Cardiac septum (tissue), 1 donor: Measurements from ENCODE around the gene SLC7A8. TPM values are rescaled to one million over a fixed set of nuclear protein-coding genes. Genes with fewer than 3 reads are reported as not detected.
"Not testable (repeated sequence)": the region's sequence is repeated elsewhere in the genome, so short reads cannot be mapped to it uniquely, and the experiment has no call there.

ENCODE experiments used
- DNase-seq: peaks from one replicate; pipeline ENCODE4 v3.0.0-alpha.2; 2020; ENCODE audit warnings: low spot score
- intact Hi-C: fragments of 100-400 bp; cut with DNase I; formaldehyde crosslinking; loops from one replicate; pipeline ENCODE4 v1.14.0; 2022
- long read RNA-seq: library from polyadenylated mRNA; unstranded; transcript quantifications from one replicate; pipeline ENCODE4 v2.0.0, GENCODE V29; 2021
- total RNA-seq: library from RNA; stranded (reverse); fragmentation: NEBNext Ultra II Directional; extraction: Animal tissue kit (Norgen Biotek cat#: 25700); gene quantifications from one replicate; pipeline ENCODE4 v1.2.1, GENCODE V29; 2021
- donor health status: DM: no; HTN: no; CAD: no.

The SLC7A8 gene
- 4.4 TPM for total RNA-seq
- long read RNA-seq, partial matches to known transcripts, result 1 of 1 reads
- long read RNA-seq, other reads (novel, unspliced or antisense), result 0 of 1 reads

DNA sequence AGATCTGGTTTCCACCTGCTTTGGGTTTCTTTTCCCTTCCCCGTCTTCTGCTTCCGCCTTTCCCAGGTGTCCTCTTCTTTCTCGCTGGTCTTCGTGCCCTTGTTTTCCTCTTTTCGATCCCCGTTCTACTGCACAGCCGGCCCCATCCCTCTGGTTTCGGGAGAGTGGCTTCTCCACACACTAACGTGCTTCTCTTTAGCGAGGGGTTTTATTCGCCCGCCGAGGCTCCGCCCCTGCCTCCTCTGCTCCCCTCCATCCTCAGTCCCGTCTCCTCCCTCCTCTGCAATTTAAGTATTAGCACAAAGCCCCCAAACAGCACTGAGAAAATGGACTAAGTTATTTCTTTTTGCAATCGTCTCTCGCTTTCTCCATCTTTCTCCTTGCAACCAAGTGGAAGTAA is at the start of gene SLC7A8:
SLC7A8 (minus strand) TSS at position 182 of the 400 bp plus-strand sequence. CDS start 746 bp downstream, outside the sequence.
- intact Hi-C loops, result no loop called here
- no peak for DNase-seq

DNA sequence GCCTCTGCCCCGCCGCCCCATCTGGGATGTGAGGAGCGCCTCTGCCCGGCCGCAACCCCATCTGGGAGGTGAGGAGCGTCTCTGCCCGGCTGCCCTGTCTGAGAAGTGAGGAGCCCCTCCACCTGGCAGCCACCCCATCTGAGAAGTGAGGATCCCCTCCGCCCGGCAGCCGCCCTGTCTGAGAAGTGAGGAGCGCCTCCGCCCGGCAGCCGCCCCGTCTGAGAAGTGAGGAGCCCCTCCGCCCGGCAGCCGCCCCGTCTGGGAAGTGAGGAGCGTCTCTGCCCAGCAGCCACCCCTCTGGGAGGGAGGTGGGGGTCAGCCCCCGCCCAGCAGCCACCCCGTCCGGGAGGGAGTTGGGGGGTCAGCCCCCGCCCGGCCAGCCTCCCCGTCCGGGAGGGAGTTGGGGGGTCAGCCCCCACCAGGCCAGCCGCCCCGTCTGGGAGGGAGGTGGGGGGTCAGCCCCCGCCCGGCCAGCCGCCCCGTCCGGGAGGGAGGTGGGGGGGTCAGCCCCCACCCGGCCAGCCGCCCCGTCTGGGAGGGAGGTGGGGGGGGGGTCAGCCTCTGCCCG is 48.9 kb upstream of the SLC7A8 start:
- intact Hi-C loops, DNase-seq: not testable (repeated sequence)

DNA sequence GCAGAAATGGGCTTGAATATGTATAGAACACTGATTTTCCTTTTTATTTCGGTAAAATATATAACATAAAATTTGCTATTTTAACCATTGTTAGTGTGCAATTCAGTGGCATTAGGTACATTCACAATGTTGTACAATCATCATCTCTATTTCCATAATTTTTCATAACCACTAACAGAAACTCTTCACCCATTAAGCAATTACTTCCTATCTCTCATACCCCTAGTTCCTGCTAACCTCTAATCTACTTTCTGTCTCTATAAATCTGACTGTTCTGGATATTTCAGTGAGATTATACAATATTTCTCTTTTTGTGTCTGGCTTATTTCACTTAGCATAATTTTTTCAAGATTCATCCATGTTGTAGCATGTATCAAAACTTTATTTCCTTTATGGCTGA is 45.4 kb upstream of the SLC7A8 start:
- intact Hi-C loops, result no loop called here
- DNase-seq, result no peak

DNA sequence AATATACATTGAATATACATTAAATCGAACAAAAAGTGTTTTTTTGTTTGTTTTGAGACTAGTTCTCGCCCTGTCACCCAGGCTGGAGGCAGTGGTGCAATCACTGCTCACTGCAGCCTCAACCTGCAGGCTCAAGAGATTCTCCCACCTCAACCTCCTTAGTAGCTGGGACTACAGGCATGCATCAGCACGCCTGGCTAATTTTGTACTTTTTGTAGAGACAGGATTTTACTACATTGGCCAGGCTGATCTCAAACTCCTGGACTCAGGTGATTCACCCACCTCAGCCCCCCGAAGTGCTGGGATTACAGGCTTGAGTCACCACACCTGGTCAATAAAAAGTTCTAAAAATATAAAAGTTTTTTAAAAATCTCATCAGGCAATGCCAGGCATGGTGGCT is 44.1 kb upstream of the SLC7A8 start:
- intact Hi-C loops, result no loop called here
- DNase-seq, result no peak

DNA sequence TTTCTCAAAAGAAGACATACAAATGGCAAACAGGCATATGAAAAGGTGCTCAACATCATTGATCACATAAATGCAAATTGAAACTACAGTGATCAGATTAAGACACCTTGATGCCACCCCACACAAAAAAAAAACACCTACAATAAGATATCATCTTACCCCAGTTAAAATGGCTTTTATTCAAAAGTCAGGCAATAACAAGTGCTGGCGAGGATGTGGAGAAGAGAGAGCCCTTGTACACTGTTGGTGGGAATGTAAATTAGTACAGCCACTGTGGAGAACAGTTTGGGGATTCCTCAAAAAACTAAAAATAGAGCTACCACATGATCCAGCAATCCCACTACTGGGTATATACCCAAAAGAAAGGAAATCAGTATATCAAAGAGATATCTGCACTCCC is 41.5 kb upstream of the SLC7A8 start:
- DNase-seq, intact Hi-C loops: not testable (repeated sequence)

DNA sequence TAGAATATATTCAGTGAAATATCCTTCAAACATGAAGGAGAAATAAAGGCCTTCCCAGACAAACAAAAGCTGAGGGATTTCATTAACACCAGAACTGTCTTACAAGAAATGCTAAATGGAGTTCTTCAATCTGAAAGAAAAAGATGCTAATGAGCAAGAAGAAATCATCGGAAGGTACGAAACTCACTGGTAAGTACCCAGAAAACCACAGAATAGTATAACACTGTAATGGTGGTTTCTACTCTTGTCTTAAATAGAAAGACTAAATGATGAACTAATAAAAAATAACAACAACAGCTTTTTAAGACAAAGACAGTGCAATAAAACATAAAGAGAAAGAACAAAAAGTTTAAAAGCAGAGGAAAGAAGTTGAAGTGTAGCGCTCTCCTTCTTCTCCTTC is 35.6 kb upstream of the SLC7A8 start:
- intact Hi-C loops, result no loop called here
- no peak for DNase-seq

DNA sequence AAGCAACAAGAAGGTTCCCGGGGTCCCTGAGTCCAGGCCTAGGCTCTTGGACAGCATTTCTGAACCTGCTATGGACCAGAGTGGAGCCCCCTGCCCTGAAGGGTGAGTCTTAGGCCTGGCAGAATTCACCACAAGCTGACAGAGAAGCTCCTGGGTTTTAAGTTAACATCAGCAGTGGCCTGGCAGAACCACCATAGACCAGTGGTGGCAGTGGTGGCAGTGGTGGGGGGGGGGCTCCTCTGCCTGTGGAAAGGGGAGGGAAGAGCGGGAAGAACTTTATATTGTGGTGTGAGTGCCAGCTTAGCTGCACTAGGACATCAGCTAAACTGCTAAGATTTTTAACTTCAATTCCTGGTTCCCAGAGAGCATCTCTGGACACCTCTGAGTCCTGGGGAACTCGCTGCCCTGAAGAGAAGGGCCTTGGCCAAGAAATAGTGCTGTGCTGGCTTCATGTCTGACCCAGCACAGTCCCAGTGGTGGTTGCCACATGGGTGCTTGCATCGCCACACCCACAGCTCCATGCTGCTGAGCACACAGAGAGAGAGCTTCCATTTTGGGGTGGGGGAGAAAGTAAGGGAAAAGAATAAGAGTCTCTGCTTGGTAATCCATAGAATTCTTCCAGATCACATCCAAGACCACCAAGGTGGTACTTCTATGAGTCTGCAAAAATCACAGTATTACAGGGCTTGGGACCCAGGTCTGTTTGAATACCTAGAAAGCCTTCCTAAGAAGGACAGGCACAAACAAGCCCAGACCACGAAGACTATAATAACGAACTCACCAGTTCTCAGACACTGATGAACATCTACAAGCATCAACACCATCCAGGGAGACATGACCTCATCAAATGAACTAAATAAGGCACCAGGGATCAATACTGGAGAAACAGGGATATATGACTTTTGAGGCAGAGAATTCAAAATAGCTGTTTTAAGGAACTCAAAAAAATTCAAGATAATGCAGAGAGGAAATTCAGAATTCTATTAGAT is 33.9 kb upstream of the SLC7A8 start:
- no peak for DNase-seq
- intact Hi-C loops, result no loop called here

DNA sequence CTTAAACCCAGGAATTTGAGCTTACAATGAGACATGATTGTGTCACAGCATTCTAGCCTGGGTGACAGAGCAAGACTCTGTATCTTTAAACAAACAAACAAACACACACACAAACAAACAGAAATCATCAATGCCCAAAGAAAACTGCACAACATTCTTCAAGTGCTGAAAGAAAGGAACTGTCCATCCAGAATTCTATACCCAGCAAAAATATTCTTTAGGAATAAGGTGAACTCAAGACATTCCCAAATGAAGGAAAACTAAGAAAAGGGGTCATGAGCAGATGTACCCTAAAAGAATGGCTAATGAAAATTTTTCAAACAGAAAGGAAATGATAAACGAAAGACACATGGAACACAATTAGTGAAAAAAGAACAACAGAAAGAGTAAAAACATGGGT is 32.0 kb upstream of the SLC7A8 start:
- DNase-seq, result no peak
- intact Hi-C loops, result no loop called here

DNA sequence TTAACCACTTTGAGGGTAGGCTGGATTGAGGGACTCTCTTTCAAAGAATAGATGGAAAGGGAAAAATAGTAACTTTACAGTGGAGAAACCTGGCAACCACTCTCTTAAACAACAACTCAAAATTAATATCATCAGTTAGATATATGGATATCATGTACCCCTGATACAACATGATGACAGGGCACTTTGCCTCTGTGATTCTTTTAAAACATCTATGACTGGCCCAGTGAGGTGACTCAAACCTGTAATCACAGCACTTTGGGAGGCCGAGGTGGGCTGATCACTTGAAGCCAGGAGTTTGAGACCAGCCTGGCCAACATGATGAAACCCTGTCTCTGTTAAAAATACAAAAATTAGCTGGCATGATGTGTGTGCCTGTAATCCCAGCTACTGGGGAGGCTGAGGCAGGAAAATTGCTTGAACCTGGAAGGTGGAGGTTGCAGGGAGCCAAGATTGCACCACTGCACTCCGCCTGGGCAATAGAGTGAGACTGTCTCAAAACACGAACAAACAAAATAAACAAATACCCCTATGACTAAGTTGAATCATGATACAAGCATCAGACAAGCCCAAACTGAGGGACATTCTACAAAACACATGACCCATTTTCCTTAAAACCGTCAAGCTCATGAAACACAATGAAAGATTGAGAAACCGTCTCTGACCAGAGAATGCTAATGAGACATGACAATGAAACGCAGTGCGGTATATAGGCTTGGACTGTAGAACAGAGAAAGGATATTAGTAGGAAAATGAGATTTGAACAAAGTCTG is 26.4 kb upstream of the SLC7A8 start:
- DNase-seq, result no peak
- intact Hi-C loops, result no loop called here

DNA sequence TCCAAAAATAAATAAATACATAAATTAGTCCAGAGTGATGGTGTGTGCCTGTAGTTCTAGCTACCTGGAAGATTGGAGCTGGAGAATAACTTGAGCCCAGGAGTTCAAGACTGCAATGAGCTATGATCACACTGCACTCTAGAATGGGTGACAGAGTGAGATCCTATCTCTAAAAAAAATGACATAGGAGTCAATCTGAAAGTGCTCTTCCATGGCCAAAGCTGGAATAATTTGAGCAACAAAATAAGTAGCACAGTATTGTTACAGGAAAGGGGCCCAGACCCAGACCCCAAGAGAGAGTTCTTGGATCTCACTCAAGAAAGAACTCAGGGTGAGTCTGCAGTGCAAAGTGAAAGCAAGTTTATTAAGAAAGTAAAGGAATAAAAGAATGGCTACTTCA is 24.9 kb upstream of the SLC7A8 start:
- intact Hi-C loops, result no loop called here
- no peak for DNase-seq

DNA sequence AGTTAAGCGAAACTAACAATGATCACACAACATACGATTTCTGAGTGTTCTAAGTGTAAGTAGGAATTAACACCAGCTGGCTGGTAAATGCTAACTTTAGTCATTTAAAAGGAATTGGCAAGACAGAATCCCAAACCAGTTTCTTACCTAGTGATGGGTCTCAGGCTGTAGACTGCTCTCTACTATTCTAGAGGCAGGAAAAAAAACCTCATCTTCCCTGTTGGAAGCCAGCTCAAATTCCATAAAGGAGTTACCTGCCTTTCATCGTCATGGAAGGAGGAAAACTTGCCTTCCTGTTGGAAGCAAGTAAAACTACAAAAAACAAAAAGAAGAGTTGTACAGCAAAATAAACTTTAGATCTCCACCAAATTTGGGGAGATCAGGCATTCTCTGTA is 23.7 kb upstream of the SLC7A8 start:
- DNase-seq, result no peak
- intact Hi-C loops, result no loop called here

DNA sequence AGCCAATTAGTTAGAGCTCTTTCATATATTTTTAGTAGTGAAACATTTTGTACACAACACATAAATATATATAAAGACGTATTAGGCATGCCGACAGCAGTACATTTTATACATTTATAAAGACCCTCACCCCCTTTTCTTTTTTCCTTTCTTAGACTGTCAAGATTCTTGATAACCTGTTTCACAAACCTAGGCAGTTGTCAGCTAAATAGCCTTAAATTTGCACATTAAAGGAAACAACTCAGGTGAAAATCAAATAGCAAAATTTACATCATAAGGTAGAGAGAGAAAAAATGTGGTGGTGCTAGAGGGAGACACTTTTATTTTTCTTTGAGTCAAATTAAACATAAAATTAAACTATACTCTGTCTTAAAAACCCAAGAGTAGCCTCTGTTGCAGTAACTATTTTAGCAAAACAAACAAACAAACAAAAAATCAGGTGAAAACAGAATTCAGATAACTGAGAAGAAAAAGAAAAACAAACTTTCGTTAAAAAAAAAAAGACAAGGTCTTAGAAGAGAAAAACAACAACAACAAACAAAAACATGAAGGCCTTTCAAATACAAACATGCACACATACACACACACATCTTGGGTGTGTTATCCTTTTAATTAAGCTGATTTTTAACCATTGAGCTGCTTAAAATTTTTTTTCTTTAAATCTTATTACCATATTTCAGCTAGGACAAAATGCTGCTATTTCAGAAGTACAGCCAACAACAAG is 23.1 kb upstream of the SLC7A8 start:
- intact Hi-C loops, result no loop called here

DNA sequence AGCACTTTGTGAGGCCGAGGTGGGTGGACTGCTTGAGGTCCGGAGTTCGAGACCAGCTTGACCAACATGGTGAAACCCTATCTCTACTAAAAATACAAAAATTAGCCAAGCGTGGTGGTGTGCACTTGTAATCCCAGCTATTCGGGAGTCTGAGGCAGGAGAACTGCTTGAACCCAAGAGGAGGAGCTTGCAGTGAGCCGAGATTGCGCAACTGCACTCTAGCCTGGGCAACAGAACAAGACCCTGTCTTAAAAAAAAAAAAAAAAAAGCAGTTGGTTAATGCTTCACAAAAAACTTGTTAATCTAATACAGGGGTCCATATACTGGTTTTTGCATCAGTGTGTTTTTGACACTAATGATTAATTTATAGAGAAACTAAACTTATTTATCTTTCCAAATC is 18.5 kb upstream of the SLC7A8 start:
- intact Hi-C loops, result no loop called here
- DNase-seq, result no peak

More for the DNA sequence above, 23.1 kb upstream of the SLC7A8 start:
- DNase-seq, result no peak

DNA sequence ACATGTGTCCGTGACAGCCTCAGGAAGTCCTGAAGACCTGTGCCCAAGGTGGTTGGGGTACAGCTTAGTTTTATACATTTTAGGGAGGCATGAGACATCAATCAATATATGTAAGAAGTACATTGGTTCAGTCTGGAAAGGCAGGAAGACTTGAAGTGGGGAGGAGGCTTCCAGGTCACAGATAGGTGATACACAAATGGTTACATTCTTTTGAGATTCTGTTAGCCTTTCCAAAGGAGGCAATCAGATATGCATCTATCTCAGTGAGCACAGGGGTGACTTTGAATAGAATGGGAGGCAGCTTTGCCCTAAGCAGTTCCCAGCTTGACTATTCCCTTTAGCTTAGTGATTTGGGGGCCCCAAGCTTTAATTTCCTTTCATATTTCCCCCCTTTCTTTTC is 15.7 kb upstream of the SLC7A8 start:
- intact Hi-C loops, DNase-seq: not testable (repeated sequence)

DNA sequence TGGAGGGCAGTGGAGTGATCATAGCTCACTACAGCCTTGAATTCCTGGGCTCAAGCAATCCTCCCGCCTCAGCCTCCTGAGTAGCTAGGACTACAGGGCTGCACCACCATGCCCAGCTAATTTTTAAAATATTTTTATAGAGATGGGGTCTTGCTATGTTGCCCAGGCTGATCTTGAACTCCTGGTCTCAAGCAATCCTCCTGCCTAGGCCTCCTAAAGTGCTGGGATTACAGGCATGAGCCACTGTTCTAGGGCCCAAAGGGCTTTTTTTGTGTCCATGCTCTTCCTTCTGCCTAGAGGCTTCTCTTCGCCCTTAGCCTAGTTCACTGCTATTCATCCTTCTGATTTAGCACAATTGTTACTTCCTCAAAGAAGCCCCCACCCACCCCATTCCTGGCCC is 13.0 kb upstream of the SLC7A8 start:
- intact Hi-C loops, result not testable (repeated sequence)

DNA sequence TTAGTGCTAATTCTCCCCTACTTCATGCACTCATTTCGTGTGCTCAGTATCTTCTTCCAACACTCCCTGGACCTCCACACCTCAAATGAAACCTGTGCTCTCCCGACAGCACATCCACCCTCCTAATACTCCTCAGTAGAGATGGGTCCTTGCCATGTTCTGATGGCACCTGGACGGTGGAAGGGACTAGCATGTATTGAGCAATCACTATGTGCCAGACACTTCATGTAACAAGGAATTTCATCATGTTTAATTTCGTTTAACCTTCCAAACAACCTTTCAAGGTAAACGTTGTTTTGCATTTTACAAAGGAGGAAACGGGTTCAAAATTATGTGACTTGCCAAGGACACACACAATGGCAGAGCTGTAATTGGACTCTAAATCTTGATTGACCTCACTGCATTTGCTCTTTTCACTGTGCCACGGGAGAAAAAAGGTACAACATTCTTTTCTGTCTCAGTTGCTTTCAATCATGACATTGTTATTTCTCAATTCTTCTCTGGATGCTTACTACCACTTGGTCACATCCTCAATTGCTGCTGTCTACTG is 12.2 kb upstream of the SLC7A8 start:
- no peak for DNase-seq
- intact Hi-C loops, result no loop called here

More for the DNA sequence above, 13.0 kb upstream of the SLC7A8 start:
- DNase-seq, result not testable (repeated sequence)

DNA sequence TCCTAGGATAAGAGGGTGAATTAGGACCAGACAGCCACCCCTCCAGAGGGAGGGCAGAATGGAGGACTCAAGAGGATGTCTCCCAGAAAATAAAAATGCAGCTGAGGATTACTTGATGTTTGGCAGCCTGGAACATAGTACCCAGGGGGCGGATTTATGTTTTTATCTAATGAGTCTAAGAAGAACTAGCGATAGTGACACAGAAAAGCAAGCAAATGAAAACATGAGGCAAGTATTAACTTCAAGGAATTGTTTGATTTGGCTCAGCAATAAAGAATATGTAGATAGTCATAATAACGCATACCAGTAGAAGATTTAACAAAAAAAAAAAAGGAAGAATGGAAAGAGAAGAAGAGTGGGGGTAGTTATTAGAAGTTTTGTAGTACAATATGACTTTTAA is 10.0 kb upstream of the SLC7A8 start:
- no peak for DNase-seq

DNA sequence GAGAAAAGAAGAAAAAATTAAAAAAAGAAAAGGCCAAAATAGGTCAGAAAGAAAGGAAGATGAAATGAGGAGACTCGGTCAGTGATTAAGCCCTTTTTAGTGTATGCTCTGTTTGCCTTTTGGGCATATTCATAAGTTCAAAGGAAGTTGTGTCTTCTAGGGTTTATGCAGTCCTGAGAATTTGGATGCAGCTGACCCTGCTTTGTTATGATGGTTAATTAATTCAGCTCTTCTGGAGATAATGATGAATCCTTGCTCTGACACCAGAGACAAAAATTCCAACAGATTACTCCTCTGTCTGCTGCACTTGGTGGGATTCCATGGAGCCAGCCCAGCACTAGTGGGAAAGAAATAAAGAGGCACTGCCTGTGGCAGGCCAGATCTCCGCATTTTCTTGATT is 4.5 kb upstream of the SLC7A8 start:
- intact Hi-C loops, result loop anchor here (1.0 kb wide), 1 partner anchor 68 kb away; no protein-coding TSS in a partner anchor
- DNase-seq, result no peak

More for the DNA sequence above, 10.0 kb upstream of the SLC7A8 start:
- intact Hi-C loops, result no loop called here
